Measurements from ENCODE around the gene USP54.

USP54 gene

GRCh38 chr10:73494213-73494612 lies 96.9 kb downstream of the USP54 start:
- H3K27me3 ChIP-seq (ENCODE audit: low read depth, low read length), result no peaks in the 10 kb centered on the region
- H3K27ac ChIP-seq (ENCODE audit: low read length), result no peak overlapping the region
- H3K4me3 ChIP-seq (ENCODE audit: low read depth in 1 of 2, low read length in 2 of 2), result peak overlapping the region in 1 of 2 donors; percentile 42
- peaks cover 0 to 11% of the 10 kb centered on the region in 2 donors for H3K36me3 ChIP-seq (ENCODE audit: control insufficient read depth in 1 of 2, insufficient read depth in 2 of 2, low read length in 2 of 2)
- H3K9me3 ChIP-seq (ENCODE audit: control insufficient read depth in 1 of 2, low read length in 2 of 2), result no peaks in the 10 kb centered on the region
- H3K4me1 ChIP-seq (ENCODE audit: control insufficient read depth in 1 of 2, insufficient read depth in 2 of 2, low read length in 2 of 2), result peaks cover 7 to 28% of the 10 kb centered on the region in 2 donors

DNA sequence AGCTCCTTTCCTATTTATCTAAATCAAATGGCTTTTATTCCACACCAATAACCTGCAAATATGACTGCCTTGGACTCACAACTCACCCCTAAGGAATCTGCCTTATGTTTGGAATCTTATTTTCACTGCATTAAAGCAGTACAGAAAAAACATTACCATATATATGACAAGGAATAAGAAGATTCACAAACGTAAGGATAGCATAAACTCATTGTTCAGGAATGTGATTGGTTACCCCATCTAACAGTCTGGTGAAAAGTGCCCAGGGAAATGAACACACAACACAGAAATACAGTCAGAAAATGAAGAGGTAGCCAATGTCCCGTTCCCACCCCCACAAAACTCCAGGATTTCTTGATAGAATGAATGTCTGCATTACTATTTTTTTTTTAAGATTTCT lies 97.4 kb downstream of the USP54 start:
- H3K27ac ChIP-seq (ENCODE audit: low read length), result no peak overlapping the region
- peak overlapping the region in 1 of 2 donors; percentile 42 for H3K4me3 ChIP-seq (ENCODE audit: low read depth in 1 of 2, low read length in 2 of 2)

GRCh38 chr10:73486601-73487000 lies 104.5 kb downstream of the USP54 start:
- Histone ChIP-seq H3K4me1 (ENCODE audit: control insufficient read depth in 1 of 2, insufficient read depth in 2 of 2, low read length in 2 of 2) (peaks cover 0 to 7% of the 10 kb centered on the region in 2 donors), H3K9me3 (ENCODE audit: control insufficient read depth in 1 of 2, low read length in 2 of 2) (no peaks in the 10 kb centered on the region), H3K4me3 (ENCODE audit: low read depth in 1 of 2, low read length in 2 of 2) (no peak overlapping the region), H3K27me3 (ENCODE audit: low read depth, low read length) (no peaks in the 10 kb centered on the region), H3K27ac (ENCODE audit: low read length) (no peak overlapping the region), H3K36me3 (ENCODE audit: control insufficient read depth in 1 of 2, insufficient read depth in 2 of 2, low read length in 2 of 2) (peaks cover 4 to 5% of the 10 kb centered on the region in 2 donors)

More for the DNA sequence above, 97.4 kb downstream of the USP54 start:
- Histone ChIP-seq H3K9me3 (ENCODE audit: control insufficient read depth in 1 of 2, low read length in 2 of 2) (no peaks in the 10 kb centered on the region), H3K36me3 (ENCODE audit: control insufficient read depth in 1 of 2, insufficient read depth in 2 of 2, low read length in 2 of 2) (peaks cover 0 to 7% of the 10 kb centered on the region in 2 donors), H3K4me1 (ENCODE audit: control insufficient read depth in 1 of 2, insufficient read depth in 2 of 2, low read length in 2 of 2) (peaks cover 7 to 28% of the 10 kb centered on the region in 2 donors), H3K27me3 (ENCODE audit: low read depth, low read length) (no peaks in the 10 kb centered on the region)

- Histone ChIP-seq H3K27ac (ENCODE audit: low read length) (no peak overlapping the region), H3K27me3 (ENCODE audit: low read depth, low read length) (no peaks in the 10 kb centered on the region), H3K4me3 (ENCODE audit: low read depth in 1 of 2, low read length in 2 of 2) (no peak overlapping the region), H3K36me3 (ENCODE audit: control insufficient read depth in 1 of 2, insufficient read depth in 2 of 2, low read length in 2 of 2) (peaks cover 4 to 5% of the 10 kb centered on the region in 2 donors), H3K9me3 (ENCODE audit: control insufficient read depth in 1 of 2, low read length in 2 of 2) (no peaks in the 10 kb centered on the region), H3K4me1 (ENCODE audit: control insufficient read depth in 1 of 2, insufficient read depth in 2 of 2, low read length in 2 of 2) (peaks cover 0 to 3% of the 10 kb centered on the region in 2 donors)
Measured at GRCh38 chr10:73485320-73485719, 105.8 kb downstream of the USP54 start.

GRCh38 chr10:73480158-73480557 lies 111.0 kb downstream of the USP54 start:
- Histone ChIP-seq H3K27me3 (ENCODE audit: low read depth, low read length) (no peaks in the 10 kb centered on the region), H3K4me1 (ENCODE audit: control insufficient read depth in 1 of 2, insufficient read depth in 2 of 2, low read length in 2 of 2) (no peaks in the 10 kb centered on the region), H3K4me3 (ENCODE audit: low read depth in 1 of 2, low read length in 2 of 2) (no peak overlapping the region), H3K36me3 (ENCODE audit: control insufficient read depth in 1 of 2, insufficient read depth in 2 of 2, low read length in 2 of 2) (peaks cover 30 to 41% of the 10 kb centered on the region in 2 donors), H3K9me3 (ENCODE audit: control insufficient read depth in 1 of 2, low read length in 2 of 2) (no peaks in the 10 kb centered on the region), H3K27ac (ENCODE audit: low read length) (no peak overlapping the region)

- Histone ChIP-seq H3K36me3 (ENCODE audit: control insufficient read depth in 1 of 2, insufficient read depth in 2 of 2, low read length in 2 of 2) (peaks cover 36 to 51% of the 10 kb centered on the region in 2 donors), H3K4me1 (ENCODE audit: control insufficient read depth in 1 of 2, insufficient read depth in 2 of 2, low read length in 2 of 2) (no peaks in the 10 kb centered on the region), H3K27me3 (ENCODE audit: low read depth, low read length) (no peaks in the 10 kb centered on the region), H3K4me3 (ENCODE audit: low read depth in 1 of 2, low read length in 2 of 2) (no peak overlapping the region), H3K27ac (ENCODE audit: low read length) (no peak overlapping the region), H3K9me3 (ENCODE audit: control insufficient read depth in 1 of 2, low read length in 2 of 2) (no peaks in the 10 kb centered on the region)
Measured at GRCh38 chr10:73478636-73479035, 112.5 kb downstream of the USP54 start.

GRCh38 chr10:73471226-73471625 lies 119.9 kb downstream of the USP54 start:
- Histone ChIP-seq H3K4me1 (ENCODE audit: control insufficient read depth in 1 of 2, insufficient read depth in 2 of 2, low read length in 2 of 2) (no peaks in the 10 kb centered on the region), H3K9me3 (ENCODE audit: control insufficient read depth in 1 of 2, low read length in 2 of 2) (no peaks in the 10 kb centered on the region), H3K36me3 (ENCODE audit: control insufficient read depth in 1 of 2, insufficient read depth in 2 of 2, low read length in 2 of 2) (peaks cover 39 to 55% of the 10 kb centered on the region in 2 donors), H3K27me3 (ENCODE audit: low read depth, low read length) (no peaks in the 10 kb centered on the region), H3K4me3 (ENCODE audit: low read depth in 1 of 2, low read length in 2 of 2) (no peak overlapping the region), H3K27ac (ENCODE audit: low read length) (no peak overlapping the region)

DNA sequence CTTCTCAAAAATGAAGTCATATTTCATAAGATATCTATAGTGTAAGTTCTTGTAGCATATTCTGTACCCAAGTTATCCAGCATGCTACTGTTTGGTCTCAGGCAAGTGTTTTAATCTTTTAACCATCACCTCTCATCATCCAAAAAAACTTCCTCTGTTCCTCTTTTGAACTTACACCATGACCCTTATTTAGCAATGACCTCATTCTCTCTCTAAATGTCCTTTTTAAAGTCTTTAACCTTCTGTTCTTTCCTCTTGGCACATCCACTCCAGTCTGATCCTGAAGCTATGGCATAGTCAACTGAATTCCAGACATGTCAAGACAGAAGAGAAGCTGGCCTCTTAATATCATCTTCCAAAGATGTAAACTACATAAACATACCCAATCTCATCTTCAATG lies 121.6 kb downstream of the USP54 start:
- Histone ChIP-seq H3K27me3 (ENCODE audit: low read depth, low read length) (no peaks in the 10 kb centered on the region), H3K9me3 (ENCODE audit: control insufficient read depth in 1 of 2, low read length in 2 of 2) (no peaks in the 10 kb centered on the region), H3K4me1 (ENCODE audit: control insufficient read depth in 1 of 2, insufficient read depth in 2 of 2, low read length in 2 of 2) (no peaks in the 10 kb centered on the region), H3K36me3 (ENCODE audit: control insufficient read depth in 1 of 2, insufficient read depth in 2 of 2, low read length in 2 of 2) (peaks cover 25 to 54% of the 10 kb centered on the region in 2 donors), H3K27ac (ENCODE audit: low read length) (no peak overlapping the region), H3K4me3 (ENCODE audit: low read depth in 1 of 2, low read length in 2 of 2) (no peak overlapping the region)

- no peak overlapping the region for H3K4me3 ChIP-seq (ENCODE audit: low read depth in 1 of 2, low read length in 2 of 2)
- no peaks in the 10 kb centered on the region for H3K9me3 ChIP-seq (ENCODE audit: control insufficient read depth in 1 of 2, low read length in 2 of 2)
- H3K36me3 ChIP-seq (ENCODE audit: control insufficient read depth in 1 of 2, insufficient read depth in 2 of 2, low read length in 2 of 2), result peaks cover 22 to 52% of the 10 kb centered on the region in 2 donors
- no peaks in the 10 kb centered on the region for H3K4me1 ChIP-seq (ENCODE audit: control insufficient read depth in 1 of 2, insufficient read depth in 2 of 2, low read length in 2 of 2)
- H3K27me3 ChIP-seq (ENCODE audit: low read depth, low read length), result no peaks in the 10 kb centered on the region
- H3K27ac ChIP-seq (ENCODE audit: low read length), result no peak overlapping the region
Measured at GRCh38 chr10:73467206-73467605, 123.9 kb downstream of the USP54 start.

GRCh38 chr10:73465978-73466726 lies 125.0 kb downstream of the USP54 start:
- Histone ChIP-seq H3K27ac (ENCODE audit: low read length) (no peak overlapping the region), H3K36me3 (ENCODE audit: control insufficient read depth in 1 of 2, insufficient read depth in 2 of 2, low read length in 2 of 2) (peaks cover 22 to 53% of the 10 kb centered on the region in 2 donors), H3K4me1 (ENCODE audit: control insufficient read depth in 1 of 2, insufficient read depth in 2 of 2, low read length in 2 of 2) (no peaks in the 10 kb centered on the region), H3K4me3 (ENCODE audit: low read depth in 1 of 2, low read length in 2 of 2) (no peak overlapping the region), H3K9me3 (ENCODE audit: control insufficient read depth in 1 of 2, low read length in 2 of 2) (no peaks in the 10 kb centered on the region), H3K27me3 (ENCODE audit: low read depth, low read length) (no peaks in the 10 kb centered on the region)

GRCh38 chr10:73460897-73461296 lies 130.2 kb downstream of the USP54 start:
- no peaks in the 10 kb centered on the region for H3K4me1 ChIP-seq (ENCODE audit: control insufficient read depth in 1 of 2, insufficient read depth in 2 of 2, low read length in 2 of 2)
- H3K36me3 ChIP-seq (ENCODE audit: control insufficient read depth in 1 of 2, insufficient read depth in 2 of 2, low read length in 2 of 2), result peaks cover 3 to 34% of the 10 kb centered on the region in 2 donors
- no peaks in the 10 kb centered on the region for H3K9me3 ChIP-seq (ENCODE audit: control insufficient read depth in 1 of 2, low read length in 2 of 2)
- no peak overlapping the region for H3K27ac ChIP-seq (ENCODE audit: low read length)
- H3K27me3 ChIP-seq (ENCODE audit: low read depth, low read length), result no peaks in the 10 kb centered on the region
- no peak overlapping the region for H3K4me3 ChIP-seq (ENCODE audit: low read depth in 1 of 2, low read length in 2 of 2)

Measured in muscle layer of duodenum (tissue), 2 donors.